Adipose tissue (tissue), 3 donors: ENCODE measurements around the gene UBR3. TPM values are rescaled to one million over a fixed set of nuclear protein-coding genes. Genes with fewer than 3 reads are reported as not detected.
"Not testable (repeated sequence)": the region's sequence is repeated elsewhere in the genome, so short reads cannot be mapped to it uniquely, and the experiment has no call there.

ENCODE experiments used
- H3K27ac ChIP-seq: one replicate; pipeline ENCODE4 v1.5.1; 2013; ENCODE audit warnings: low read depth, low read length
- WGBS, 3 donors: extraction: QIAGEN DNeasy Blood & Tissue Kit; methylation state at CpG; one replicate each; pipeline ENCODE4 v1.1.7; 2013; 5-methylcytosine and 5-hydroxymethylcytosine counted together
- polyA plus RNA-seq, 3 donors: library from polyadenylated mRNA; stranded (reverse); fragments of 200-250 nt; gene quantifications; one replicate each; pipeline ENCODE4 v1.2.3, GENCODE V29; 2013
- donor health status: healthy with polysubstance abuse.
- donor health status: Bipolar disorder and iron deficiency.
- donor health status: healthy.

UBR3 gene
- polyA plus RNA-seq, 3 donors = 7.4 to 14.2 (median 13.4) TPM

DNA sequence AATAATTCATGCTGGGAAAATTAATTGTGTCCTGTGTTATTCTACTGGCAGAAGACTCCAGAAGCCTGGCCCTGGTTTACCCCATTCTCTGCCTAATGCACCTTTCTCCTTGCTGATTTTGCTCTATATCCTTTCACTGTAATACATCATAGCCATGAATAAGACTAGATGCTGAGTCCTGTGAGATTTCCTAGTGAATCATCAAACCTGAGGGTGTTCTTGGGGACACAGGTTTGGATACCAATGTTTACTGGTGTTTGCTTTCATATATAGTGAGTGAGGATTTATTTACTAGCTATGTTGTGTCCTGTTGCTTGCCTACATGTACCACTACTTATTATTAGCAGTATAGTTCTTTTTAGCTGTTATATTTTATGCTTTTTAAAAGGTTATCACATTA, 9.0 kb upstream of the UBR3 start:
- H3K27ac ChIP-seq = no peak overlapping the region

DNA sequence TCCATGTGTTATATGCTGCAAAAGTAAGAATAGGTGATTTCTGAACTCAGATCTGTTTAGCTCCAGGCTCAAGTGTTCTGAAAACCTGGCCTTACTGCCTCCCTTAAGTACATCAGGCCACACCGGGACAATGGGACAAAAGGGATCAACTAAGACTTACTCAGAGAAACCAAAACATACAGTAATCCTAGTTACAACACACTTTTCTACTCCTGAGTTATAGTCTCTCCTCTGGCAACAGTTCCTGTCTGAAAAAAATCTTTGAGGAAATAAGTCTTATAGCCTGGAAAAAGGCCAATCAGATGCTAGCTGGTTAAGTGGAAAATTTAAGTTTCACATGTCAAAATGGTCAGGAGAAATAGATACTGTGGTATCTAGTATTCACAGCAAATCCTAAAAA, 8.1 kb upstream of the UBR3 start:
- H3K27ac ChIP-seq = no peak overlapping the region
- 78 to 85% (median 81%) methylated on average over 1 of the region's 1 CpG for WGBS, 3 donors

GRCh38 chr2:169820101-169820500, 7.2 kb upstream of the UBR3 start:
- H3K27ac ChIP-seq = not testable (repeated sequence)
- 85 to 95% (median 87%) methylated on average over 7 of the region's 7 CpGs for WGBS, 3 donors

DNA sequence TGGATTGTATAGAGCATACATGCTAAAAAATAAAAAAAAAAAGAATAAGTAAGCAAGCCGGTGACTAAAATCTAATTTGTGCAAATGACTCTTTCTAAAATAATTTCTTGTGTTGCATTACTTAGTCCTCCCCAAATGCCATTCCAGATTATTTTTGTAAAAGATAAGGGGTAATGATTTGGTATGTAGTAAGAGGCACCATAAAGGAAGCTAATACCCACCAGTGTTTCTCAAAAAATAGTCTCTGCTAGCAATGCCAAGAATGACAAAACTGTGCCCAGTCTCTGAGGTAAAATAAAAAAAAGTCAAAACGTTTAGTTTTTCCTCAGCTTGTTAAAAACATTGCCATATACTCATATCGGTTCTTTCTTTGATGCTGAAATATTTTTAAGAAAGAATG, 5.2 kb upstream of the UBR3 start:
- H3K27ac ChIP-seq = no peak overlapping the region
- WGBS, 3 donors = 69 to 70% (median 69%) methylated on average over 3 of the region's 3 CpGs

DNA sequence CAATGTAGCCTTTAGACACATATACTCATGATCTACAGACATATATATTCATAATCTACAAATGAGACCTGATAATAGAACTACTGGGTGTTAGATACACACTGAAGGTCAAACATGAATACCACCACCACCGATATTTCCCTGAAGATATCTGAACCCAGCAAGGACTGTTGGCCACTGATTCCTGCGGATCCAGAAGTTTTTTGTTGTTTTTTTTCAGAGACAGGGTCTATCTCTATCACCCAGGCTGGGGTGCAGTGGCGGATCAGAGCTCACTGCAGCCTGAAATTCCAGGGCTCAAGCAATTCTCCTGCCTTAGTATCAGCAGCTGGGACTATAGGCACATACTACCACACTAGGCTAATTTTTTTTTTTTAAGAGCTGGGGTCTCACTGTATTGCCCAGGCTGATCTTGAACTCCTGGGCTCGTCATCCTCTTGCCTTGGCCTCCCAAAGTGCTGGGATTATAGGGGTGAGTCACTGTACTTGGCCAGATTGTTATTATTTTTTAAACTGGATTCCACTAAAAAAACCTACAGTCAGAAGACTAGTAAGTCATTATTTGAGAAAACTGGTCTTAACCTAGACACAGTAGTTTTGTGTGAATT, 4.4 kb upstream of the UBR3 start:
- 73 to 97% (median 94%) methylated on average over 4 of the region's 4 CpGs for WGBS, 3 donors
- no peak overlapping the region for H3K27ac ChIP-seq

GRCh38 chr2:169823996-169824372, 3.3 kb upstream of the UBR3 start:
- 22 to 28% (median 26%) methylated on average over 4 of the region's 4 CpGs for WGBS, 3 donors
- H3K27ac ChIP-seq = no peak overlapping the region

- WGBS, 3 donors = 1 to 2% (median 2%) methylated on average over 60 to 61 of the region's 61 CpGs
- H3K27ac ChIP-seq = no peak within 1 kb of the TSS
These were observed 2.6 kb upstream of the UBR3 start, which contains the start of gene METTL5 for GRCh38 chr2:169824373-169825333. METTL5 (minus strand) TSS chr2:169824905; CDS start chr2:169824597, 308 bp downstream.

DNA sequence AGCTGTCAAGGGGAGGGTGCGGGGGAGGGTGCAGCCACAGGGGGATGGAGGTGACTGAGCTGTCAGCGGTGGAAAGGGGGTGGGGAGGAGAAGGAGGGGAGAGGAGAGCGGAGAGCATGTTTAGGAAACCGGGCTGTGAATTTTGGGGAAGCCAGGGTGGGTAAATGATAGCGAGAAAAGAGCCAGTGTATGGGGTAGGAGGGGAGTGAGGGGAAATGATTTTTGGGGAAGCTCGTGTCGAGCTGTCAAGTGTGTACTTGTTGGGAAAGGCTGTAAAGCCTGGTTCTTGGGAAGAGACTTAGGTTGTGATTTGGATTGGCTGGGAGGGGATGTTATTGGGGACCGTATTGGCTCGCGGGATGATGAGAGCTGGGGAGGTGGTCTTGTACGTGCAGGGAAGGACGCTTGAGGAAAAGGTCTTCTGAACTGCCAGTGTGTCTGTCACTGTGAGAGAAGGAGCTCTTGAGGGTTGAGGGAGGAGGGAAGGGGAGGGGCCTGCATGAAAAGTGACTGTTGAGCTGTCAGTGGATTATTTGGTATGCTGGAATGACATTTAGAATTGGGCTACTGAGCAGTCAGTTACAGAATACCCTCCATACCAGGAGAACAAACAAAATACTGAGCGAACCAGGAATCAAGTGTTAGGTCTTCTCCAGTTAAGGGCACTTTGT, 1.0 kb downstream of the UBR3 start:
- 1 to 2% (median 1%) methylated on average over 13 of the region's 13 CpGs for WGBS, 3 donors
- H3K27ac ChIP-seq = no peak overlapping the region

DNA sequence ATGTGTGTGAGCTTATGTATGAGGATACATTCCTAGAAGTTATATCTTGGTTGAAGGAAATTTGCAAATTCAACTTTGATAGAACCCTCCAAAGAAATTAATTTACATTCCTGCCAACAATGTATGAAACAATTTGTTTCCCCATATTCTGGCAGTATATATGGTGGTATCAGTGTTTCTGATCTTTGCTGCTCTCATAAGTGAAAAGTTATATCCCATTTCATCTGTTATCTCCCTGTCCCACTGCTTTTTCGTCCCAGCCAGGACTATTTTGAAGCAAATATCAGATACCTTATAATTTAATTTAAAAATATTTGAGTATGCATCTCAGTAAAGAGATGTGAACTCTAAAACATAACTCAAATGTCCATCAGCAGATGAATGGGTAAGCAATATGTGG, 7.1 kb downstream of the UBR3 start:
- no peak overlapping the region for H3K27ac ChIP-seq
- WGBS, 3 donors = 54 to 79% (median 74%) methylated on average over 1 of the region's 1 CpG

GRCh38 chr2:169838743-169839489, 11.7 kb downstream of the UBR3 start:
- 72 to 98% (median 98%) methylated on average over 2 of the region's 2 CpGs for WGBS, 3 donors

DNA sequence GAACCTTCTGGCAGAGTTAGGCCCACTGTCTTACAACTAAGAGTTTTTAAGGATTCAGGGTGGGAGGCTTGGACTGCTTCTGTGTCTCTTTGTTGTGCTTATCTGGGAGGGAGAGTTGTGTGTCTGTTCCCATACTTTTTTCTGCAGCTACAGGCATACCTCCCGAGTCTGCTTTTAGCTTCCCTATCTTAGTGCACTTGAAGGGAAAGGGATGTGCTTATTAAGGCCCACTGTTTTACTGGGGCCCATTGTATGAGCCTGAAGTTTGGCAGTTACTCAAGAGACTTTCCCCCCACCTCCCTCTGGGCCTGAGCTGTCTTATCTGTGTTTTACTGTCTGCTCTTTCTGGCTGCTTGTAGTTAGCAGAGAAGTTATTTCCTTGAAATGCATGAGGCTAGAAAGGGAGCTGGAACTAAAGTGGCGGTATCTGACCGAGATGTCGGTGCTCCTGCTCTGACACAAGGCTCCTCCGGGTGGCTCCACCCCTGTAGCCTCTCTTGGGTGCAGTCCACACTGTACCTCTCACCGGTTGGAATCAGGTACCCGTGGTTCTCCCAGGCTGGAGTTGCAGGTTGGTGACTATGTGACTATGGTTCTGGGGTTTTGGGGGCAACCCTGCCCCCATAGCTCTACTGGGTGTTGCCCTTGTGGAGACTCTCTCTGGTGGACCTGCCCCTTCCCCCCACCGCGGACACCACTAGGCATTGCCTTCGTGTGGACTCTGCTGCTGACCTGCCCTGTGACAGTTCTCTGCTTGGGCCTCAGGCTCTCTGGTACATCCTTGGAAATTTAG, 12.9 kb downstream of the UBR3 start:
- H3K27ac ChIP-seq = no peak overlapping the region
- 57 to 71% (median 69%) methylated on average over 10 of the region's 10 CpGs for WGBS, 3 donors

More at GRCh38 chr2:169838743-169839489, 11.7 kb downstream of the UBR3 start:
- no peak overlapping the region for H3K27ac ChIP-seq

- no peak overlapping the region for H3K27ac ChIP-seq
- 92 to 99% (median 98%) methylated on average over 2 of the region's 2 CpGs for WGBS, 3 donors
These were observed 13.5 kb downstream of the UBR3 start for GRCh38 chr2:169840747-169841142.

GRCh38 chr2:169841625-169842024, 14.4 kb downstream of the UBR3 start:
- not testable (repeated sequence) for H3K27ac ChIP-seq
- WGBS, 3 donors = 96 to 99% (median 97%) methylated on average over 13 to 20 of the region's 24 CpGs

DNA sequence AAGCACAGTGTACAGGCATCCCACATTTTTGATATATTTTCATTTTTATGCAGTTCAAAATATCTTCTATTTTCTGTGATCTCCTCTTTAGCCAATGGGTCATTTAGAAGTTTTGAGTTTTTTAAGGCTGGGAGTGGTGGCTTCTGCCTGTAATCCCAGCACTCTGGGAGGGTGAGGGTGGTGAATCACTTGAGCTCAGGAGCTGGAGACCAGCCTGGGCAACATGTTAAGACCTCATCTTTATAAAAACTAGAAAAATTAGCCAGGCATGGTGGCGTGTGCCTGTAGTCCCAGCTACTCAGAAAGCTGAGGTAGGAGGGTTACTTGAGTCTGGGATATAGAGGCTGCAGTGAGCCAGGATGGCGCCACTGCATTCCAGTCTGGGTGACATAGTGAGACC, 17.8 kb downstream of the UBR3 start:
- 98 to 100% (median 99%) methylated on average over 2 of the region's 2 CpGs for WGBS, 3 donors
- H3K27ac ChIP-seq = no peak overlapping the region

DNA sequence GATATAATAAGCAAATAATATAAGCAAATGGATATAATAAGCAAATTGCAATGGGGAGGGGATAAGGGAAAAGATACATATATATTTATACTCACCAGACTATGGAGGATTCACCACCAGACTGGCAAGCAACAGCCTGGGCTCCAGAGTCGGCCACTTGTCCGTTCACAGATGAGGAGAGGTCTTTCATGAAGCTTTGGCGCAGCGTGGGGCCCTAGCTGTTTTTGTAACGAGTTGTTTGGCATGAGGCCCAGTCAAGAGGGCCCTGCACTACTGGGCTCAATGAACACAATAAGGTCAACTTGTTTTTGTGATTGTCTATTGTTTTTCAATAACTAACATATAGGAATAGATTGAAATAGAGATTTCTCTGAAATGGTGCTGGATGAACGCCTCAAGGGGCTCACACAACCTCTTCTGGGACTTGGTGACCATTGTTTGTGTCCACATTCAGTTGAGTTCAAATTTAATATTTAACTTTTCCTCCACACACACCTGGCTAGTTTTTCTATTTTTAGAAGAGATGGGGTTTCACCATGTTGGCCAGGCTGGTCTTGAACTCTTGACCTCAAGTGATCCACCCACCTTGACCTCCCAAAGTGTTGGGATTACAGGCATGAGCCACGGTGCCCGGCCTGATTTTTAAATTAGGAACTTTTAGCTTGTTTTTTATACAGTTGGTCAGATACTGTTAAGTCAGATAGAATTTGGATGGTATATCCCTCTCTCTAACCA, 21.9 kb downstream of the UBR3 start:
- H3K27ac ChIP-seq = not testable (repeated sequence)
- 69 to 85% (median 84%) methylated on average over 8 of the region's 8 CpGs for WGBS, 3 donors

DNA sequence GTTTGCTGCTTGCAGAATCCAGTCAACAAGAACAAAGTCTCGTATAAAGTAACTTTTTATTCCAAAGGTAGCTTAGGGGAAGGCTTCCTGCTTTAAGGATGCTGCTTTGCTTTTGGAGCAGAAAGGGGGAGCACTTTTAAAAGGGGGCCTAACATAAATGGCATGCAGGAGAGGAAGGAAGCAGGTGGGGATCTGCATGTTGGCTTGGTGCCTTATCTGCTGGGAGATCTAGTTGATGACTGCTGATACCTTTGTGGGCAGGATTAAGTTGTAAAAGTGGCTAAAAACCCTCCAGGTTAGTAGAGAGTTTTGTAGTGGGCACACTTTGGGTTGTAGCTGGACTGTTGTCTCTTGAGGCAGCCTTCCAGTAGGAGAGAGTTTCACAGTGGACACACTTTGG, 22.5 kb downstream of the UBR3 start:
- 92 to 97% (median 95%) methylated on average over 1 of the region's 1 CpG for WGBS, 3 donors
- no peak overlapping the region for H3K27ac ChIP-seq

- WGBS, 3 donors = 84 to 94% (median 90%) methylated on average over 4 of the region's 4 CpGs
- H3K27ac ChIP-seq = no peak overlapping the region
These were observed 25.9 kb downstream of the UBR3 start for GRCh38 chr2:169853041-169853668.
